ENCODE results near the gene TBC1D9.
"Not testable (repeated sequence)": the region's sequence is repeated elsewhere in the genome, so short reads cannot be mapped to it uniquely, and the experiment has no call there.

TBC1D9 gene

DNA sequence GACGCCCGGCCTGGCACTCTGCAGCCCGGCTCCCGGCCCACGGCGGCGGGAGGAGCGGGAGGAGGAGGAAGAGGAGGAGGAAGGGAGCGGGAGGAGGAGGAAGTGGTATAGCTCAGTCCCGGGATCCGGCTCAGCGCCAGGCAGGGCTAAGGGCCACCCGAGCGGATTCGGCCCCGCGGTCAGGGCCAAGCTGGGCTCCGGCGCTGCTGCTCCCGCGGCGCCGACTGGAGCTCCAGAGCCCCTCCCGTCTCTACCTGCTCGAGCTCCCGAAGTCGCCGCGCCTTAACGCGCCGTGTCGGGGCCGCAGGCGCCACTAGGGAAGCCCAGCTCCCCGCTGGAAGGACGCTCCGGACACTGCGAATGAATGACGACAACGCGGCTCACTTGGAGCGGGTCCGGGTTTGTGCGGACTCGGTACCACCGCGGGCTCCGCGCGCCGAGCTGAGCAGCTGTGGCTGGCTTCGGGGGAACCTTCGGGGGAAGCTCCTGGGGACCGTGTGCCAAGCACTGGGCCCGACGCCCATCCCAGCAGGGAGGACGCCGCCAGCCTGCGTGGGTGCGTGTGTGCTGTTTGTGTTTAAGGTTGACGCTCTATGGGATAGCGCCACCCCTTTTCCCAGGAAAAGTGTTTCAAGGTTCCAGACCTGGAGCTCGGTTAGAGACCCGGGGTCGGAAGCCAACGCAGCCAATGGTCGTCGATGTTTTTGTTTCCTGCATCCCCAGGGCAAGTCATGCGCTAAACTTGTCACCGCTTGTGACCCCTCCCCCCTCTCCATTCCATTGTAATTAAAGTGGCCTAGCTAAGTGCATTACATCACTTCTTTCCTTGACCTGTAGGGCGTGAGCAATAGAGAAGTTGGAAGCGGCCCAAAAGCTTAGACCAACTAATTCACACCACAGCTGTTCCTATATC lies at the start of gene TBC1D9:
TSS of gene TBC1D9 (minus strand) at position 67 of the 913 bp plus-strand sequence. CDS start 340 bp downstream, outside the sequence.
- DNase-seq, result peak; percentile 94

DNA sequence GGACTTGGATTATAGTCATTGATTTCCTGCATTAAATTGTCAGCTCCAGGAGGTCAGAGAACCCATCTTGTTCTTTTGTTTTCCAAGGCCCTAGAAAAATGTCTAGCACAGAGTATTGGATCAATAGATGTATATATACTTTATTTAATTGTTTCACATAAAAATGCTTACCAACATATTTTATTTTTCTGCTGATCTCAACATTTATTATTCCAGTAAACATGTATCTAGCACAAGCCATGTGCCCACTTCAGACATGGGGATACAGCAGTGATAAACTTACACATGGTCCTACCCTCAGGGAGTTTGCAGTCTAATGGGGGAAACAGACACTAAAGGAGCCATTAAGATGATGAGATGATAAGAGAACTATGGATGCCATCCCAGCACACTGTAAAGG lies 49.1 kb upstream of the TBC1D9 start:
- no peak for DNase-seq

DNA sequence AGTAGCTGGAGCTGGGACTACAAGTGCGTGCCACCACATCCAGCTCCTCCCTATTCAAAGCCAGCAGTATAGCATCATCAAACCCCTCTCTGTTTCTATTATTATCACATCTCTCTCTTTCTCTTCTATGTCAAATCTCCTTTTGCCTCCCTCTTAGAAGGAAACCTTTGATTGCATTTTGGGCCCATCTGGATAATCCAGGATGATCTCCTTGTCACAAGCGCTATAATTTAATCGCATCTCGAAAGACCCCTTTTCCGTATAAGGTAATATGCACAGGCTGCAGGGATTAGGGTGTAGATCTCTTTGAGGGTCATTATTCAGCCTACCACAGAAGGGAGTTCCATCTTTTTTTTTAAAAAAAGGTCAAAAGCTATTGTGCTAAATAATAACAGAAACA lies 46.4 kb upstream of the TBC1D9 start:
- DNase-seq, result no peak

DNA sequence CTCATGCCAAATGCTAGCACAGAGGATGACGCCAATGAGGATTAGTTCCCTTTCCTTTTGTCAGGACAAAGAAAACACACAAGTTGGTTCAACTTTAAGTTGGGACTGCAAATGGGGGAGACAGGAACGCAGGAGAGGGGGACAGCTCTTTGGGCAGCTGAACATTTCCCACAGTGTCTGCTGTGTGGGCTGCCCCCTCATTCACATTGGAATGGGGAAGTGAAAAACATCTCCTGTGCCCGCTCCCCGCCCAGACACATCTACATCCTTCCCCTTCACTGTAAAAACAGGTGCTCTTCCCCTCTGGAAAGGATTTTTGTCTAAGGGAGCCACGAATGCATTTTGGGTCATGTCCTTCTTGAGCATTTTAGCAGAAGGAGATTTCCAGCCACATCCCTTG lies 44.5 kb upstream of the TBC1D9 start:
- DNase-seq, result peak; percentile 42

DNA sequence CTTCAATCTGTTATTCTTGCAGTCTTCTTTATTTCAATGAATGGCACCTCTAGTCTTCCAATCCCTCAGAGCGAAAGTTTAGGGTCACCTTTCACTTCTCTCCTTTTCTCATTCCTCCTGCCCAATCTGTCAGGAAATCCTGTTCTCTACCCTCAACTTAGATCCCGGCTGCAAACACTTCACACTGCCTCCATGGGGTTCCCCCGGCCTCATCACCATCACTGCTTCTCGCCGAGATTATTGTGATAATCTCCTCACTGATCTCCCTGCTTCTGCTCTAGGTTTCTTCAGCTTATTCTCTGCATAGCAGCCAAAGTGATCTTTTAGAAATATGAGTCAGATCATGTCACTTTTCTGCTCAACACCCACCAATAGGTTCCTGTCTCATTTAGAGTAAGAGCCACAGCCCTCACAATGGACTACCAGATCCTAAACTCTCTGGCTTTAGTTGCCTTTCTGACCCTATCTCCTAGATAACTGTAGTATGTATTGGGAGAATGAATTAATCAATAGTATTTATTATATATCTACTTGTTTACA lies 43.6 kb upstream of the TBC1D9 start:
- DNase-seq, result peak; percentile 44

DNA sequence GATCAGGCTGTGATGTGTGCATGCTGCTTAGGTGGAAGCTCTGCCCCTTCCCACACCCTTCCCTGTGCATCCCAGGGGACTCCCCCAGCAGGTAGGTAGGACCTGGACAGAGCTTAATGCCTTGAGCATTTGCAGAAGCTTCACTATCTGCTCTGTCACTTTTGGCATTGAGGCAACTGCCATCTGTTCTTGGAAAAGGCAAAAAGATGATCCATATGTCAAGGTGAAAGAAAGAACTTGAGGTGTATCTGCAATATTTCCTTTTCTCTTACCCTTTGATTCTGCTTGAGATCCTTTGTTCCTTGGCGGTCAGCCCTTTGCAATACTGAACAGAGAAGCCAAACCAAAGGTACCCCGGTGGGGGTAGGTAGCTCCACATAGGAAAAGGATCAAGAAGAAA lies 37.1 kb upstream of the TBC1D9 start:
- DNase-seq, result no peak

DNA sequence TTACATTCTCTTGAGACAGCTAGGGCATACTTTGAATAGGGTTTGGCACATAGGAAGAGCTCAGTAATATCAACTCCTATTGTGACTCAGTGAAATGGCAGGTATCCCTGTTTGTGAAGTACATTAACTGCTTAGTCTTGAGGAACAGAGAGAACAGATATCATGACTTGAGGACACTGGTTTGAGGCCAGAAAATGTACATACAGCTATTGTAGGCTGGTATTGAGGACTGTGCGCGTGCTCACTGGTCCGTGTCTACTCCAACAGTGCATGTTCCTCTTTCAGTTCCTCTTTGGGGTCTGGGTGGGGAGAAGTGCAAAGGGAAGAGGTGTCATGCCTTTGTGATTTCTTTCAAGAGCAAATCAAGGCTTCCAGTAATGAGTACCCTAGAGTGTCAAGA lies 34.6 kb upstream of the TBC1D9 start:
- peak; percentile 96 for DNase-seq

DNA sequence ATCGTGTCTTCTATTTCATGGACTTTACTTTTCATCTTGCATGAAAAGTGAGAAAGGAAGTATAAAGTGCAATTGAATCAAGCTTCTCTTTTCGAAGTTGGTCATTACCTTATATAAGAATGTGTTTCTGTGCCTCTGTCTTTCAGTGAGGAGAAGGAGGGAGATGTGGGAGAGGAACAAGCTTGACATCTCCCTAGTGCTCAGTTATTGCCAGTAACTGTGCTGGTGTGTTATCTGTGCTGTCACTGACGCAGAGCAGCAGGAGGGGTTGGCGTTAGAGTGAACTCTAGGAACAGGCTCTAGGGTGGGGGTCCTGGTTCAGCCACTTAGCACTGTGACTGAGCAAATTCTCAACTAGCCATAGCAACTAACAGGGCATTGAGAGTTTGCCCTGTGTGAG lies 34.0 kb upstream of the TBC1D9 start:
- DNase-seq, result peak; percentile 48

DNA sequence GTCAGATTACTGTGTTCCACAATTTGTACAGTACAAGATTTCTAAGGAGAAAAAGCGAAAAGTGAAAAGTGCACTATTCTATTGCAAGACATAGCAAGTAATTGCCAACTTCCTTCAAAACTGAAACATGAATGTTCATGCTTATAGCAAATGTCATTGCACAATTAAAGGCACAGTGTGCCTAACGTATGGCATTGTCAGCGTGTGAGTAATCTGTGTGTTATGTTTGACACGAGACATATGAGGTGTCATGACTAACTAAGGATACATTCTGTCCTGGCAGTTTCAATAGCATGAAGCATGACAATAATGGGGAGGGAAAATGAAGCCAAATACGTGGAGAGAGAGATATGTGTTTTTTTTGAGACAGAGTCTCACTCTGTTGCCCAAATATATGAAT lies 33.6 kb upstream of the TBC1D9 start:
- peak; percentile 95 for DNase-seq

DNA sequence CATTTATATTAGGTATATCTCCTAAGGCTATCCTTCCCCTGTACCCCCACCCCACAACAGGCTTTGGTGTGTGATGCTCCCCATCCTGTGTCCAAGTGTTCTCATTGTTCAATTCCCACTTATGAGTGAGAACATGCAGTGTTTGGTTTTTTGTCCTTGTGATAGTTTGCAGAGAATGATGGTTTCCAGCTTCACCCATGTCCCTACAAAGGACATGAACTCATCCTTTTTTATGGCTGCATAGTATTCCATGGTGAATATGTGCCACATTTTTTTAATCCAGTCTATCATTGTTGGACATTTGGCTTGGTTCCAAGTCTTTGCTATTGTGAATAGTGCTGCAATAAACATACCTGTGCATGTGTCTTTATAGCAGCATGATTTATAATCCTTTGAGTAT lies 26.6 kb upstream of the TBC1D9 start:
- not testable (repeated sequence) for DNase-seq

DNA sequence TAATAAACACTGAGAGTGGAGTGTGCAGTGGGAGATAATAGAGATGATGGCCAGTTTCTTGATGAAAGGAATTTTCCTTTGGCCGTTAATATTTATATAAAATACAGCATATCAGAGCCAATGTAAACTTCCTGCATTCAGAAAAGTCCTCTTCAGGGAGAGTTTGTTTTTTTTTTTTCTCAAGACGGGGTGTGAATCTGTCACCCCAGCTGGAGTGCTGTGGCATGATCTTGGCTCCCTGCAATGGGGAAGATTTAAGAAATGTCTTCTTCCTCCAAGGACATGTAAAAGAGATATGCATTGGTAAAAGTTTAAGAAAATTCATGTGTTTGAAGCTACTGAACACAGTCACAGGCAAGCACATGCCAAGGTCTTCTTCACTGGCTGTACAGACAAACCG lies 25.4 kb upstream of the TBC1D9 start:
- DNase-seq, result no peak

DNA sequence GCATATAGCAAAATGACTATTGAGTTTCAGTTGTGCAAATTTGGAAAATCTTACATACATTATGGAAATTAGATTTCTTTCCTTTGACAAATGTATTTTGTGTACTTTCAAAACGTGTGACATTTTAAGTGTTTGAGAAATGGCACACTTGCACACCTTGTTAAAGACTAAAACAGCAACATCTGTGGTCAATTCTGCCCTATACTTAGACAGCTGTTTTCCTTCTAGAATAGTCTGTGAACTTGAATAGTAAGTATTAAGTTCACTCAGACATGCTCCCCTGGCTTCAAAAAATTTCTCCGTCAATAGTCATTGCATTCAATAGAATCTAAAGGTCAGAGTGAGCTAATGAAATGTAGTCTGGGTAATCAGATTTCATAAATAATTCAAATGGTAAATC lies 21.7 kb upstream of the TBC1D9 start:
- DNase-seq, result no peak

DNA sequence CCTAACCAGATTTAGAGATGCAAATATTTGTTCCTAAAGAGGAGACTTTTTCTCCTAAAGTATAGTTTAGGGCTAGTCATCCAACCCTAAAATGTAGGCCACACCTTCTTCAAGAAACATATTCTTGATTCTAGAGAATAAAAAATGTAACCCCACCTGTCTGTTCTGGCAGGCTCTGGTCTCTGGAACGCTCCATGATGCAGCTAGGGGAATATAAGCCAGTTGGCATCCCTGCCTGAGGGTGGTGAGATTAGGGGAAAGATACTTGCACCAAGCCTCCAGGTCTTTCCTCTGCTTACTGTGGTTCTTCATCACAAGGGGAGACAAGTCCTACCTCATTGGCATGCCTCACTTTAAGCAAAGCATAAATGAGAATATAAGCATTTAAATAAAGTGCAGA lies 21.2 kb upstream of the TBC1D9 start:
- no peak for DNase-seq

DNA sequence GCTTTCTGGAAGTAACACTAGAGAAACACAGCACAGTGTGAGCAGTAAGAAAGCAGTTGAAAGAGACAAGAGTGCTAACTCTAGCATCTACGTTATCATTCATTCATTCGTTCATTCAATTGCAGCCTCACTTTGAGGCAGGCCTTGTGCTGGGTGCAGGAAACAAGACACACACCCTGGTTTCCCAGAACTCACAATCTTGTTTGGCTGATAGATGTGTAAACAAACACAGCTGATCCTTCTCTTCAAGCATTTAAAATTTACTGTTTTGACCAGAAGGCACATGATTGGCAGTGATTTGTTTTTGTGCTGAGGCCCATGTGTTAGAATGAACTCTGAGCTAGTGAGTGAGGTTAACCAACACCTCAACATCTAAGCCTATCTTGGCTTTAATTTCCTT lies 20.4 kb upstream of the TBC1D9 start:
- DNase-seq, result no peak

DNA sequence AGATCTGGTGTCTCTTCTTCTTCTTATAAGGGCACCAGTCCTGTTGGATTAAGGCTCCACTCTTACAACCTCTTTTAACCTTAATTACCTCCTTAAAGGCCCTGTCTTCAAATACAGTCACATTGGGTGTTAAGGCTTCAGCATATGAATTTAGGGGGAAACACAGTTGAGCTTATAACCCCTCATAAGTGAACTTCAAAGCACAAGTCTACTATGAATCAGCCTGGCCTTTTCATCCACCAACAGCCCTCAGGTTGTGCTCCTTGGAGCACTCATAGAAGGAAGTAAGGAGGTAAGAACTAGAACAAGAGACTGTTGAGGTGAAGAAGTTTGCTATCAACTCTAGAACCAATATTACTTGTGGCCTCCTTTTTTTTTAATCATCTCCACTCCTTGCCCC lies 18.8 kb upstream of the TBC1D9 start:
- no peak for DNase-seq

DNA sequence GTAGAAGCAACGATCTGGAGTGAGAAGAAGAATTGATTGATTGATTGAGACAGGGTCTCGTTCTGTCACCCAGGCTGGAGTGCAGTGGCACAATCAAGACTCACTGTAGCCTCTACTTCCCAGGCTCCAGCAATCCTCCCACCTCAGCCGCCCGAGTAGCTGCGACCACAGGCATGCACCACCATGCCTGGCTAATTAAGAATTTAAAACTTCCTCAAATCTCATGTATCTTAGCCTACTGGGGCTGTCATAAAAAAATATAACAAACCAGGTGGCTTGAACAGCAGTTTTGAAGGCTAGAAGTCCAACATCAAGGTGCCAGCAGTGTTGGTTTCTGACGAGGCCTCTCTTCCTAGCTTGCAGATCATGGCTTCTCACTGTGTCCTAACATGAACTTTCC lies 18.3 kb upstream of the TBC1D9 start:
- DNase-seq, result no peak

DNA sequence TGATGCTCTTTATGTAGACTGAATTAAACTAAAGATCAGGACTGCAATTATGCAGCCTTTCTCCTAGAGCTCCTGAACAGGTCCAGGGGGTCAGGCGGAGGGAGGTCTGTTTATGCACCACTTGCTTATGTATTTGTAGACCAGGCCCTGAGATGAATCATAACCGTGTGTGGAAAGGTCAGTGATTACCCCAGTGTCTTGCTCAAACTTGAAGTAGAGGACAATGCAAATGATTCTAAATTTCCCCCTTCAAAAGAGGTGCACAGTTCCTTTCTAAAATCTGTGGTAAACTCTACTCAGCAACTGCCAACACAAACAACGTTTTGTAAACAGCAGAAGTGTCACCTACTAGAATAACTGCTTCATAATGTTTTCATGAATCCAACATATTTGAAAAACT lies 13.0 kb upstream of the TBC1D9 start:
- peak; percentile 45 for DNase-seq

DNA sequence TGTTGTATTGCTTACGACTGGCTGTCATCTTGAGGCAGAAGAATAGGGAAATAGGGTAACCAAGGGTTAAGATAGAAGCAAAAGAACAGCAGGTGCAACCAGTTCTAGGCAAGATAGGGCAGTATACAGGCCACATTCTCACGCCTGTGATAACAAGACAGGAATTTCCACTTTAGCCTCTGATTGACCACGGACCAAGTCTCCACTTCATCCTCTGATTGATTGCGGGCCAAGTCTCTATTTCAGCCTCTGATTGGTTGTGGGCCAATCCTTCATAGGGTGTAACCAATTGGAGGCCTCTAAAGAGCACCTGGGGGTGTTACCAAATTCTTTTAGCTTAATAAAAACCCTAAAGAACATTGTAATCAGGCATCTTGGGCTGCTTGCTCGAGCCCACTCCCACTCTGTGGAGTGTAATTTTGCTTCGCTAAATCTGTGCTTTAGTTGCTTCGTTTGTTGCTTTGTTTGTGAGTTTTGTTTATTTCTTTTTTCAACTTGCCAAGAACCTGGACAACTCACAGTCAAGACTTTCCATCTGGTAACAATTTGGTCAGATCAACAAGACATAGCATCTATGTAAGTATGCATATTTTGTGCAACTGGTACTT lies 8.7 kb upstream of the TBC1D9 start:
- no peak for DNase-seq

DNA sequence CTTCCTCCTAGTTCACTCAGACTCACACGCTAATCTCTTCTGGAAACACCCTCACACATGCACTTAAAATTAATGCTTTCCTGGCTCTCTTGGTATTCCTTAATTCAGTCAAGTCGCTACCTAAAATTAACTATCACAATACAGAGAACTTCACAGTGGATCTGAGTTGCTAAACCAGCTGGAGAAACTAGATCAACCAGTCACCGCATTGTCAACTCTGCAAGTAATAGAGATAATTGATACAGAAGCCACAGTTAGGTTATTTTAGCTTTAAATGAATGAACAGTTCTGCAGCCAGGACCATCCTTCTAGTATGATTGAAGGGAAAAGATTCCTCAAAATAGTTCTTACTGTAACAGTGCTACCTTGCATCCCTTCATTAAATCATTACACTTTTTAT lies 6.0 kb upstream of the TBC1D9 start:
- no peak for DNase-seq

DNA sequence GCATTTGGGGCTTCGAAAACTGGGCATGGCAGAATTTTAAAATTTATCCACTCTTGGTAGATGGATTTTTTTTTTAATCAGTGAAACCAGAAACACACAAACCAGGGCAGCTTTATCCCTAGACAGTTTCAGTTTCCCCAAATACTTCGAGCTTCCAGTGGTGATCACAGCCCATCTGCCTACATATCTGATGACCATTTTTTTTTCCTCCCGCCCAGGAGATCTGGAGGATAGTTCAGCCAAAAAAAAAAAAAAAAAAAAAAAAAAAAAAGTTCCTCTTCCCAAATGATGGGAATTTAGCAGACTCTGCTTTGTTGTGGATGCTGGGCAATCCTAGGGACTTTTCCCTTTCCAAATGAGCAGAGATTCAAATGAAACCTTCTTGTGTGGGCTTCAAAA lies 1.0 kb upstream of the TBC1D9 start:
- peak; percentile 83 for DNase-seq

DNA sequence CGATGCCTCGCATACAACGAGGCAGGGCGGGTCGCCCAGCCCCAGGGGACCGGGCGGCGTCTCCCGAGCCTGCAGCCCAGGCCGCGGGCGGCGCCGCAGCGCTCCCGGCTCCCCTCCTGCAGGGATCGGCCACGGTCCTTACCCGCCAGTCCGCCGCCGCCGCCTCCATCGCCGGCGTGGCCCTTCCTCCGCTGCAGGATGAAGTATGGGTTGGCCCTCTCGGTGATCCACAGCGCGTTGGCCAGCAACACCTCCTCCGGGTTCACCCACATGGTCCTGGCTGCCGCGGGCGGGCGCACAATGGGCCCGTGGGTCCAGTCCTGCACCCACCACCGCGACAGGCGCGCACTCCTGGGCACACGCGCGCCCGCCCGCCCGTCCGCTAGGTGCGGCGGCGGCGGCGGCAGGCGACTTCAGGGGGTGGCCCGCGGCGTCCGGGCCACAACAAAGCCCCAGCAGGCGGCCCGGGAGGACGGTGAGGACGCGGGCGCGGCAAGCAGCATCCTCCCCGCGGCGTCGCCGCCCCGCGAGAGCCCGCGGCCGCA lies 339 bp downstream of the TBC1D9 start:
- DNase-seq, result no peak

DNA sequence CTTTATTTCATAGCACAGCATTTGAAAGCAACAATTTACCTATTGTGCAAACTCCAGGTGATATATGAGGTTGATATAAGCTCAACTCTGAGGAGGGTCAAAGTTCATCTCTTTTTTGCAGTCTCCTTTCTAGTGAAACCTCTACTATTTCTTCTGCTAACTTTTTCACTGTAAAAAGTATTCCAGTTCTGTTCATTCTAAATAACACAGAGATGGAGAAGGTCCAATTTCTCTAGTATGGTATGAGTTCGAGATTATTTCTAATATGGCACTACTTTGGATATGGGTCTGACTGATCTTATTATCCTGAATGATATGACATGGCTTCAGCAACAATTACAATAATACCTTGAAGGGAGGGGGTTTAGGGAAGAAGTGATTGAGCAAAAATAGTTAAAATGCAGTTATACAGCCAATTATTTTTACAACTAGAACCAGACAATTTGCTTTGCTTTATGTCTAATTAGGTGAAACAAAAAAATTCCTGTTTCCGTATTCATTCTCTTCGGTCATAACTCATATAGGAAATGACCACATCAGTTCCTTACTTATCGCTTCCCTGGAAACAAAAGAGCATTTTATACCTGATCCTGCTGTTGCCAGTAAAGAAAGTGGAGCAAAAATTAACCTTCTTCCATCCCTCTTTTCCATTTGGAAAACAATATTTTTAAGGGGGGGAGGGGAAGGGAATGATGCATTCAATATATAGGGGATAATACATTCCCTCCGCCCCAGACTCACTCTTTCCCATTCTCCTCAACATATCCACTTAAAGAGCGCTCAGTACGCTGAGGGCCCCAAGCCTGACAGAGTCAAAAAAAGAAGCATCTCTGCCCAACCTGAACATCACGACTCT lies 1.0 kb downstream of the TBC1D9 start:
- DNase-seq, result peak; percentile 25

DNA sequence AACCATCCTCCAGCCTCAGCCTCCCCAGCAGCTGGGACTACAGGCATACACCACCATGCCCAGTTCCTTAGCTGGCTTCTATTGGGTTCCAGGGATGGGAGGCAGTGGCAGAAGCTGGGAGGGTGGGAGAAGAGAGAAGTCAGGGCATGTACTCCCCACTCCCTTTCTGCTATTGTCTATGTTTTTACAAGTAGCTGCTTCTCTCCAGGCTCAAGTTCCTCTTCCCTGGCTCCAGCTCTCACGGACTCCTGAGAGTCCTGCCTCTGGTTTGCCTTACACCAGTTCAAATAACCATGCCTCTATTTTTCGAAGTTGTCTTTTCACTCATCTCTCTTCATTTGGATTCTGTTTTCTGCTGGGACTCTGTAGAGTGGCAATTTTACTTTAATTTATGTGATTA lies 2.9 kb downstream of the TBC1D9 start:
- peak; percentile 37 for DNase-seq
